GM19324 (cell line): ENCODE measurements around the gene IRAK2.

Experiments
- ATAC-seq: cut with Tn5 transposase; IDR thresholded peaks from one replicate; pipeline ENCODE4 v1.9.1; 2021; ENCODE audit warnings: mild to moderate bottlenecking, moderate library complexity; ENCODE audit not compliant: unreplicated experiment, low FRiP score

The IRAK2 gene

DNA sequence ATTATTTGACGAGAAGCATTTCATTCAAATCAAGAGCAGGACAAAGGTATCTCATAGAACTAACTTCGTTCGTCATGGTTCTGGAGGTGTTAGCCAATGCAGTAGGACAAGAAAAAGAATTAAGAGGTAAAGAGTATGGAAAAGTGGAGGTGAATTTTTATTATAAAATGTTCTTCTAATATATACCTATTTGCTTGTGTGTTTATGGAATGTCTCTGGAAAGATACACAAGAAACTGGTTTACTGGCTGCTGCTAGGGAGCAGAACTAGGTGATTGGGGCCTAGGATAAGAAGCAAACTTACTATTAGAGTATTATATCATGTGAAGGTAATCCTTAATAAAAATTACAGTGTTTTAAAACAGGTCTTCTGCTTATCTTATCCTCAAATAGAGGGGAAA, 52.6 kb downstream of the IRAK2 start:
- ATAC-seq: no peak

DNA sequence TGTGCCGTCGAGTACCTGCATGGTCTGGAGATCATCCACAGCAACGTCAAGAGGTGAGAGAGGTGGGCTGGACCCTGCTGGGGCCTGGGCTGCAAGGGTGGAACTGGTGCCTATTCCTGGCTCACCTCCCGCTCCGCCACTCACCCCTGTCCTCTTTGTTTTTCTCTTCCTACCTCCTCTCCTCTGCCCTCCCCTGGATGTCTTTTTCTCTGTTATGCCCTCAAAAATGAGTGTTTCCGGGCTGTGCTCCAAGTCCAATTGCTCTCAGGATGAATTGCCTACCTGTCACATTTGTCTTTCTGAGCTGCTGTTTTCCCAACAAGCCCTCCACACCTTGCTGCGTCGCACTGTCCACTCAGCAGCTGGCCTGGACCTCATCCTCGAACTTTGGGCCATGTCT, 55.0 kb downstream of the IRAK2 start:
- no peak for ATAC-seq

DNA sequence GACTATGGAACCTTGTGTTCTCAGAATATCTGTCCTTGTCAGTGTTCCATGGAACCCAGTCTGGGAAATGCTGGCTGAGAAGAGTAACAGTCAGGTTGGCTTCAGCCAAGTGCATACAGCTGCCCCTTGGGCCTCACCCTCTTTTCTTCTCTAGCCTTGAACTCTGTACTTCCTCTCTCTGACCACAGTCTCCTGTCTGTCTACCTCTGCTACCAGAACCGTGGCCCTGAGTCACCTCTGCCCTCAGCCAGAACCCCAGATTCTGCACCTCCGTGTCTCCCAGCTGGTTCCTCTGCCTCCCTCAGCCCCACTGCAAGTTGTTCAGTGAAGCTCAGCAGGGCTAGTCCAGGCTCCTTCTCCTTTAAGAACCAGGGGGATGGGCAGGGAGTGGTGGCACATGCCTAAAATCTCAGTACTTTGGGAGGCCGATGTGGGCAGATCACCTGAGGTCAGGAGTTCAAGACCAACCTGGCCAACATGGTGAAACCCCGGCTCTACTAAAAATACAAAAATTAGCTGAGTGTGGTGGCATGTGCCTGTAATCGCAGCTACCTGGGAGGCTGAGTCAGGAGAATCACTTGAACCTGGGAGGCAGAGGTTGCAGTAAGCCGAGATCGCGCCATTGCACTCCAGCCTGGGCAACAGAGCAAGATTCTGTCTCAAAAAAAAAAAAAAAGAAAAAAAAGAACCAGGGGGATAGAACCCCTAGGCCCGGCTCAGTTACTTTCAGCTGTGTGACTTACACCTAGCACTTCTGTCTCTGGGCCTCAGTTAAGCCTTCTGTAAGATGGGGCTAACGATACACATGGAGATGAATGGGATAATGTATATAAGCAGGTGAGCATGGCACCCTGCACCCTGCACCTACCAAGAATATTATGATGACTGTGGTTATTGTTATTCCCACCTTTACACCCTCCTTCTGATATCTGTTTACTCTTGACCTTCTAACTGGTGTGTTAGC, 59.2 kb downstream of the IRAK2 start:
- ATAC-seq: peak; percentile 66

DNA sequence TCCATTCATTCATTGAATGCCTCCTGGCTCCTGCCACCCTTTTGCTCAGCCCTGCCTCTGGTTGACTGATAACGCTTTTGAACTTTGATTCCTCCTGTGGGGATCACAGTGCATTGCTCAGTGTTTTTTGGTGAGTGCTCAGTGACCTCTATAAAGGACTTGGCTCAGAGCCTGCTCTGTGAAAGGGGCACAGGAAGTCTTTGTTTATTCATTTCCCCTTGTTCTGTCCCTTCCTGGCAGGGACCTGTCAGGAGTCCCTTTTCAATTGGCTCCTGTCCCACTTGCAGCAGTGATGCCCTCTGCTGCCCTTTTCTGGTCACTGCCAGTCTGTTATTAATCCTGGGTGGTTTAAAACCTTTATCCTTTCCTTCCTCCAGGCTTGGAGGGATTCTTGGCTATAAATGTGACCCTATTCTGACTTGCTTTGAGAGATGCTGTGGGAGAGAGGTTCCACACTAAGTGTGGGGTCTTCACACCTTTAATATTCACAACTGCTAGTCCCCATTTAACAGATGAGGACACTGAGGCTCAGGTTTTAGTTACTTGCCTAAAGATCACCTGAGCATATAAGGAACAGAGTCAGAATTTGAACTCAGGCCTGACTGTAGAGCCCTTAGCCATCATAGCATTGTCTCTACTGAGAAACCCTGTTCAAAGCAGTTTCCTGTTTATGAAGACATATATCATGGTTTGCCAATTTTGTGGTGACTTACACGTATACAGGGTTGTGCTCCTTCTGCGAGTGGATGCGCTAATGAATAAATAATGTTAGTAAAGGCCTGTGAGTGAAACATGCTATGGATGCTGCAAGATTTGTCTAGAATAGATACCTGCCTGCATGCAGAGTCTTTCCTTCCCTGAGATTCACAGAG, 60.3 kb downstream of the IRAK2 start:
- peak; percentile 30 for ATAC-seq

DNA sequence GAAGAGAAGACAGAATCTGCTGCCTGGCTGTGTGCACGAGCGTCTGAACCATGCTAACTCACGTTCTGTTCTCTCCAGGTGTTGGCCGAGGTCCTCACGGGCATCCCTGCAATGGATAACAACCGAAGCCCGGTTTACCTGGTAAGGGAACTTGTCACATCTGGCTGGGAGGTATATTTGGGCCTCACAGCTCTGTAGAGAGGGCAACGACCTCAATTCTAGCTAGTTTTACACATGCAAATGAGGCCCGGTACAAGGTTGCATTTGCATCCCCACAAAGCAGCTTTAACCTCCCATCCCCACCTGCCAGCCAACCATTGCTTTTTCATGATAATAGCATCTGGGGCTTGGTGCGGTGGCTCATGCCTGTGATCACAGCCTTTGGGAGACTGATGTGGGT, 61.6 kb downstream of the IRAK2 start:
- ATAC-seq: peak; percentile 35

DNA sequence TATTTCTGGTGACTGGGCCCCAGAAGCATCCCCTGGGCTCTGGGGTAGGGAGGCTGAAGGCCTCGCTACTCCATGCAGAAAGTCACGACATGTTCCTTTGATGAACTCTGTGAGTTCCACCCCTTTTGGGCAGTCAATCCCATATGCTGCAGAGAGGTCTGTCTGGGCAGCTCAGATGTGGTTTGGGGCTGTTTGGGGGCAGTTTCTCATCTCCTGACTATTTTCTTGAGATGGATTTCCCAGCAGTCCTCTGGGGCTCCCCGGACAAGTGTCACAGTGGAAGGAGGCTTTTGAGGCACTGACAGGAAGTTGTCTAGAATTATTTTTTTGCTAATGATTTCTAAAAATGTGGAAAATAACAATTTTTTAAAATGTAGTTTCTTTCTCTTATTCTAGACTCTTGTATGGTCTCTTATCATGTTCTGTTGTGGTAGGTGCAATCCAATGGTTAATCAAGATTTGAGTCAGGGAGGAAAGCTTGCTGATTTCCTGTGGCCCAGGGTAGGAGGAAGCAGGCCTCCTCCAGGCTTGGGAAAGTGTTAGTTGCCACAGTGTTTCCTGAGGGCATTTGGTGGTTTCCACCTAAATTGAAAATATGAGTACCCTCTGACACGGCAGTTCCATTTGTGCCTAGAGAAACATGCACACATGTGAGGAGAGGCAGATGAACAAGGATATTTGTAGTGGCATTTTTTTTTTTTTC, 63.7 kb downstream of the IRAK2 start:
- ATAC-seq: no peak

DNA sequence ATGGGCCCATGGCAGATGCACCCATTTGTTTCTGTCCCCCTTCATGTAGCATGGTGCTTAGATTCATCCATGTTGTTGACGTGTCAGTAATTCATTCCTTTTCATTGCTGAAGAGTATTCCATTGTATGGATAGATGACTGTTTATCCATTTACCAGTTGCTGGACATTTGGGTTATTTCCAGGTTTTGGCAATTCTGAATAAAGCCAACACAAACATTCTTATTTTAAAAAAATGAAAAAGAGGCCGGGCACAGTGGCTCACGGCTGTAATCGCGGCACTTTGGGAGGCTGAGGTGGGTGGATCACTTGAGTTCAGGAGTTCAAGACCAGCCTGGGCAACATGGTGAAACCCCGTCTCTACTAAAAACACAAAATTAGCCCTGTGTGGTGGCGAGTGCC, 64.9 kb downstream of the IRAK2 start:
- ATAC-seq: no peak

DNA sequence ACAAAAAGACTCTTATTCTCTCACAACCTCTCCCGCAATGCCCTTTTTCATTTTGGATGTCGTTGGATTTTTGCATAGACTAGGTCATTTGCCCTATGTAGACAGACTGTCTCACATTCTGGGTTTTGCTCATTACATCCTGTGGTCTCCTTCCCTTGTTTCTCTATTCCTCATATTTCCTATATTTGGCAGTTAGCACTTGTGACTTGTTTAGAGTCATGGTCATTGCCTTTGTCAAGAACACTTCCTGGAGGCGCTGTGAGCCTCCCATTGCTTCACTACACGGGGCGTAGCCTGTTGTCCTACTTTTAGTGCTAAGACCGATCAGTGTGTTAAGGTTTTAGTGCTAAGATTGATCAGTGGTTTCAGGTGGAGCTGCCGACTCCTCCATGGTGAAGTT, 67.4 kb downstream of the IRAK2 start:
- ATAC-seq: no peak

DNA sequence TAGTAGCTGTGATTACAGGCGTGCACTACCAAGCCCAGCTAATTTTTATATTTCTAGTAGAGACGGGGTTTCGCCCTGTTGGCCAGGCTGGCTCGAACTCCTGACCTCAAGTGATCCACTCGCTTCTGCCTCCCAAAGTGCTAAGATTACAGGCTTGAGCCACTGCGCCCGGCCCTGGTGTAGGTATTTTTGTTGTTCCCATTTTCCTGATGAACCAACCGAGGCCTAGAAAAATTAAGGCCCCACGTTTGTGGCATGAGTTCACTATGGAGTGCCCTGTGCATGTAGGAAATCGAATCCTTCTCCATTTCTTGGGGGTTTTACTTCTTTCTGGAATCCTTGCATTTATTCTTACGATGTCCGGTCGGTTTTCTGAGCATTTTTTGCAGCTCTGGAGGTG, 69.3 kb downstream of the IRAK2 start:
- no peak for ATAC-seq

DNA sequence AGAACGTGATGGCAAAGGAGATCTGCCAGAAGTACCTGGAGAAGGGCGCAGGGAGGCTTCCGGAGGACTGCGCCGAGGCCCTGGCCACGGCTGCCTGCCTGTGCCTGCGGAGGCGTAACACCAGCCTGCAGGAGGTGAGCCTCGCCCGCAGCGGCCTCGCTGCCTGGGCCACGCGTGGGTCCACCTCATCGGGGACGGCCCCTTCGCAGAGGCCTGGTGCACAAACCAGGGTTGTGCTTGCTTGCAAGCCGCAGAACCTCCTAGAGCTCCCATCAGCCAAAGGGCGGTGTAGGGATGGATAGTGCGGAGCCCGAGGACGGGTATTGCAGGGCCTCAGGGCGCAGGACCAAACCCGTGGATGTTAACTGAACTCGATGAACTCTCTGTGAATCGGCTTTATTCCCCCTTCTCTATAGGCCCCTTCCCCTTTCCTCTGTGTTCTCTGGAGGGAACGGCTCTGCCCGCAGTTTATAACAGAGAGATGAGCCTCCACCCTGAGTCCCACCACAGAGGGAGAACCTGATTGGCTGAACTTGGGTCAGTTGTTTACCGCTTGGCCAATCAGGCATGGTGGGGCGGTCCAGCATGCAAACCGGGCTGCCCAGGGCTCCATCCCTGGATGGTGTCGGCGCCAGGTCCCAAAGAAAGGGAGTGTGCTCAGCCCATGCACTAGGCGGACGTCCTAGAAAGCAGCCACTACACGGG, 70.0 kb downstream of the IRAK2 start:
- ATAC-seq: no peak

DNA sequence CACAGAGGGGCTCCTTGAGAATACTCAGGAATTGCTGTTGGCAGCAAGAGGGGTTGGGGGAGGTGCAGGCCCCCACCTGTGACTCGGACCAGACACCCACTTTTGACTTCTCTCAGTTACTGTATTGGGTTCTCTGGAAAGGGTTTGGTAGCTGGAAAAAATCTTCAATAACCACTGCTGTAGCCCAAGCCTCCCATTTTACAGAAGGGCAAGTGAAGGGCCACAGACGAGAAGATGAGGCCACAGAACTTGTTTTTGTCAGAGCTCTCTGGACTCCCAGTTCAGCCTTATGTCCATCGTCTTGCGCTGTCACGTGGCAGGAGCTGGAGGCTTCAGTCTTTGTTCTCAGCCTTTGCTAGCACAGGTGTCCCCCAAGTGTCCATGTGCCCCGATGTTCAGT, 70.8 kb downstream of the IRAK2 start:
- no peak for ATAC-seq

DNA sequence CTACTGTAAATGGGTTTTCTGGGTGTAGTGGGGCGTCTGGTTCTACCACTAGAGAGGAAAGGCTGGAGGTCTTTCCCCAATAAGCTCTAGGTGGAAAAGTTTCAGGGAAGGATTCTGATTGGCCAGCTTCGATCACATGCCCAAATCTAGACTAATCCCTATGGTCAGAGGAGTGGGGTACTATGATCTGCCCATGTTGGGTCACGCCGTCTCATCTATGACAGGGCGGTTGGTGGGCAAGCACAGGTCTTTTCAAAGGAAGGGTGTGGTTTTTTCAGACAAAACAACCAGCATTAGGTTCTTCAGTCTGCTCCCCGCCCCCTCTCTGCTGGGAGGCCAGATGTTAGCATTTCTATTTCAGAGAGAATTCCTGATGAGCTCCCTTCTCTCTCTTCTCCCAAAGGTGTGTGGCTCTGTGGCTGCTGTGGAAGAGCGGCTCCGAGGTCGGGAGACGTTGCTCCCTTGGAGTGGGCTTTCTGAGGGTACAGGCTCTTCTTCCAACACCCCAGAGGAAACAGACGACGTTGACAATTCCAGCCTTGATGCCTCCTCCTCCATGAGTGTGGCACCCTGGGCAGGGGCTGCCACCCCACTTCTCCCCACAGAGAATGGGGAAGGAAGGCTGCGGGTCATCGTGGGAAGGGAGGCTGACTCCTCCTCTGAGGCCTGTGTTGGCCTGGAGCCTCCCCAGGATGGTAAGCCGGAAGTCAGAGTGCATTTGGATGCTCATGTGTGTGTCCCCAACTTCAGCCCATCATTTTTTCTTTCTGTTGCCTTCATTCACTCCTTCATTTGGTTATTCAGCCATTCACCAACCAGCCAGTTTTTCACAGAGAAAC, 73.8 kb downstream of the IRAK2 start:
- no peak for ATAC-seq

DNA sequence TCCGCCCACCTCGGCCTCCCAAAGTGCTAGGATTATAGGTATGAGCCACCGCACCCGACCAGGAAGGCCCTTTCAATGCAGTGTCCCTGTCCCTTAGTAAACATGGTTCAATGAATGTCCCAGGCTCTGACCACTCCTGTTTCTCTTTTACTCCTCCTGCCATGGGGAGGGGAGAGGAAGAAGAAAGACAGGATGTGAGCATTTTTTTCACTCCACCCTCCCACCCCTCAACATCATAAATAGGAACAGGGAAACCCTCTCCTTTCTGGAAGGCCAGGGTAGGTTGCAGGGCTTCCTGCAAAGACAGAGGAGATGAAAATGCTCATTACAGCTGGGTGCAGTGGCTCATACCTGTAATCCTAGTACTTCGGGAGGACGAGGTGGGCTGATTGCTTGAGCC, 76.1 kb downstream of the IRAK2 start:
- ATAC-seq: no peak

DNA sequence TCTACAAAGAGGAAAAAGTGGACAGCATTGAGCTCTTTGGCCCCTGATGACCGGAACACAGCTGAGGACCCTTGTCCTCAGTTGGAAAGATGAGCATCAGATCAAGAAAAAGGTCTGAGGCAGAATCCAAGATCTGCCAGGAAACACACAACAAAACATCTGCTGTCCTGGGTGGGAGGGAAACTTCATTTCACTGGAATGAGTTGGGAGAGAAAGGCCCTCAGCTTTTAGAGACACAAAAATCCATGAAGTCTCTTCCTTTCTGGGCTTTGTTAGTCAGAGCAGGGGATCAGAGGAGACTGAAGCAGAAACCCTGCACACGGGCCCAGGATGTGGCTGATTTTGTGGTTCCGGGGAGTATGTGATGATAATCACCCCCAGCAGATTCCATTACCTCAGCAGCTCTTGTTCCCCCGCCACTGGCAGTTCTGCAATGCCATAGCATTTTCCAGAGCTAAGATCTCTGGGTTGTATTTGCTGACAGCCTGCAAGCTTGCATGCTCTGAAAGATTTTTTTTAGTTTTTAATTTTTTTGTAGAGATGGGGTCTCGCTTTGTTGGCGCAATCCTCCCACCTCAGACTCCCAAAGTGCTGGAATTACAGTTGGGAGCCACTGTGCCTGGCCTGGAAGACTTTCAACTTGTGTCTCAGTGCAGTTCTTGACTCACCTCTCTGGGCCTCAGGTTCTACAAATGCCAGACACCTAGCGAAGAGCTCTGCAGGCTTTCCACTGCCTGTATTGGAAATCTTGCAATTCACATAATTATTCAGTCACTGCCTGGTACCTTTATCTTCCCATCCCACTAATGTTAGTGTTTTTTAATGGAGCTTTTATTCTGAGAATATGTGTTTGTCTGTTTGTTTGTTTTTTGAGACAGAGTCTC, 77.7 kb downstream of the IRAK2 start:
- no peak for ATAC-seq

DNA sequence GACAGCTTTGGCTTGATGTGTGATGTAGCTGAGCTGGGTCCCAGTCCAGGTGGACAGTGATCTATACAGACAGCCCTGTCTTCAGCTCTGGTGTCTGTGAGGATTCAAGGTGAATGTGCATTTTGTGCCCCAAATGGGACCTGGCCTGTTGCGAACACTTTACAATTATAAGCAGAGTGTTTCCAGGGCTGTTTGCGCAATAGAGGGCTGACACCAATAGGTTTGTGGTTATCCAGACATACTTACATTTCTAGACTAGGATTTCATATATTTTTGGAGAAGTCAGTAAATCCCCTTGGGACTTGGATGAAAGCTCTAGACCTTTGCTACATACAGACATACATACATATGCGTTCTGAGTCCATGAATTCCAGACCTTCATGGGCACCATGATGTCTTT, 79.3 kb downstream of the IRAK2 start:
- no peak for ATAC-seq

DNA sequence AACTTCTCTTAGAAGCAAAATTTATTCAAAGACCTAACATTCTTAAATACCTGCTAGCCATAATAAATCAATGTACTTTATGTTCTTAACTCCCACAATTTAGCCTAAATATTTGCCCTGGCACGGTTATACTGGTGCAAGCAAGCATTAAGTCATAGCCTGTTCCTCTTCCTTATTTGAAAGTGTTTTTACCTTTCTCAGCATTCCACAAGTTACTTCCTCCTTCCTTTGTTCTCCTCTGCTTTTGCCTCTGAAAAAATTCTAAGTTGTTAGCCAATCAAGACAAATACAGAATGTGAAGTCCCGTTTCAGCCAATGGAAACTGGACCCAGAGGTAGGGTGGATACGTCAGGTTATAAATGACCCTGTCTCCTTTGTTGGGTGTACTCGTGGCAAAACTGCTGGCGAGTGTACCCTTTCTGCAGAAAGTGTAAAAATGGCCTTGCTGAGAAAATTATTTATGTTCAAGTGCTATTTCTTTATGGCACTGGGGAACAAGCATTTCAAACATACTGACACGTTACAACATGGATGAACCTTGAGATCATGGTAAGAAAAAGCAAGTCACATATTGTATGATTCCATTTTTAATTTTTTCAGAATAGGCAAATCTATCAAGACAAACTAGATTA, 80.5 kb downstream of the IRAK2 start:
- ATAC-seq: no peak

DNA sequence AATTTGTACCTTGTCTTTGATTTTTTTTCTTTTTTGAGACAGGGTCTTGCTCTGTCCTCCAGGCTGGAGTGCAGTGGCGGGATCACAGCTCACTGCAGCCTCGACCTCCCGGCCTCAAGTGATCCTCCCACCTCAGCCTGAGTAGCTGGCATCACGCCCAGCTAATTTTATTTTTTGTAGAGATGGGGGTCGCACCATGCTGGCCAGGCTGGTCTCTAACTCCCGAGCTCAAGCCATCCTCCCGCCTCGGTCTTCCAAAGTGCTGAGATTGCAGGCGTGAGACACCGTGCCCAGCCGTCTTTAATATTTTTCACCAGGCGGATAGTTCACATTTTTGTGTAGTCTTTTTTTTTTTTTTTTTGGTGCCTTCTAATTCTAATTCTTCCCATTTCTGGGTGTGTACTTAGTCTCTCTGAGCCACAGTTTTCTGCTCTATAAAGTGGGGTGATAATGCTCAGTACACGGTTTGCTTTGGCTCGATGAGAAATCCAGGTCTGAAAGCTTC, 83.0 kb downstream of the IRAK2 start:
- no peak for ATAC-seq
